Smooth muscle cell (in vitro differentiated cells): ENCODE data around the gene GPR61. TPM values are rescaled to one million over a fixed set of nuclear protein-coding genes. Genes with fewer than 3 reads are reported as not detected.
A peak's percentile ranks its signal among the peaks of the same experiment; 100 is the strongest.

ENCODE experiments used
- DNase-seq: peaks from one replicate; lab custom pipeline; 2025; ENCODE audit not compliant: unreplicated experiment; lab: John Stamatoyannopoulos, UW
- H2AFZ ChIP-seq: fragments of 200-600 bp; sonication (generic); 2 replicates; pipeline ENCODE4 v1.6.0; 2016; ENCODE audit warnings: antibody characterized with exemption, low read depth, mild to moderate bottlenecking
- H3F3A ChIP-seq: fragments of 200-600 bp; sonication (generic); 2 replicates; pipeline ENCODE4 v1.6.0; 2017; ENCODE audit warnings: antibody characterized with exemption, low read depth
- H3K27ac ChIP-seq: fragments of 200-600 bp; sonication (generic); 2 replicates; pipeline ENCODE4 v1.5.1; 2016; ENCODE audit warnings: low read depth, mild to moderate bottlenecking
- H3K27me3 ChIP-seq: fragments of 200-600 bp; sonication (generic); 2 replicates; pipeline ENCODE4 v1.6.1; 2016; ENCODE audit warnings: low read depth, mild to moderate bottlenecking
- H3K36me3 ChIP-seq: fragments of 200-600 bp; sonication (generic); 2 replicates; pipeline ENCODE4 v1.5.1; 2016; ENCODE audit warnings: low read depth
- H3K4me1 ChIP-seq: fragments of 200-600 bp; sonication (generic); 2 replicates; pipeline ENCODE4 v1.5.1; 2016; ENCODE audit warnings: low read depth
- H3K4me2 ChIP-seq: fragments of 200-600 bp; sonication (generic); 2 replicates; pipeline ENCODE4 v1.6.0; 2016; ENCODE audit warnings: mild to moderate bottlenecking
- H3K4me3 ChIP-seq: fragments of 200-600 bp; sonication (generic); 2 replicates; pipeline ENCODE4 v1.5.1; 2016; ENCODE audit warnings: mild to moderate bottlenecking
- H3K79me2 ChIP-seq: fragments of 200-600 bp; sonication (generic); 2 replicates; pipeline ENCODE4 v1.6.0; 2016; ENCODE audit warnings: low read depth, mild to moderate bottlenecking
- H3K9ac ChIP-seq: fragments of 200-600 bp; sonication (generic); 2 replicates; pipeline ENCODE4 v1.6.0; 2016; ENCODE audit warnings: low read depth
- H3K9me3 ChIP-seq: fragments of 200-600 bp; sonication (generic); replicated peaks from 2 replicates; pipeline ENCODE4 v1.5.1; 2016; ENCODE audit warnings: low read depth
- H4K20me1 ChIP-seq: fragments of 200-600 bp; sonication (generic); 2 replicates; pipeline ENCODE4 v1.6.0; 2016; ENCODE audit warnings: low read depth
- whole genome bisulfite sequencing: methylation state at CpG from one replicate; pipeline ENCODE4 v1.1.7; 2016; ENCODE audit warnings: low lambda C conversion rate; 5-methylcytosine and 5-hydroxymethylcytosine counted together
- polyA plus RNA-seq: library from polyadenylated mRNA; unstranded; fragments of >200 nt; fragmentation: Nextera tagmentation; extraction: Ambion mirVana; gene quantifications from 2 replicates; pipeline ENCODE4 v1.2.1, GENCODE V29; 2016
- total RNA-seq: library from RNA; depleted of rRNA; stranded (reverse); fragments of >200 nt; gene quantifications from 2 replicates; pipeline ENCODE4 v1.2.3, GENCODE V29; 2014
- TF ChIP-seq, protein P1 (sequence below): fragments of 200-600 bp; sonication (generic); IDR thresholded peaks from 2 replicates; pipeline ENCODE4 v1.5.1; 2017; ENCODE audit warnings: borderline replicate concordance, mild to moderate bottlenecking, antibody characterized with exemption; ENCODE audit not compliant: insufficient read depth, poor library complexity, severe bottlenecking

Gene GPR61
- total and polyA plus RNA-seq, 2 experiments from 2014 or later, result 0.37 TPM; not detected in 1

DNA sequence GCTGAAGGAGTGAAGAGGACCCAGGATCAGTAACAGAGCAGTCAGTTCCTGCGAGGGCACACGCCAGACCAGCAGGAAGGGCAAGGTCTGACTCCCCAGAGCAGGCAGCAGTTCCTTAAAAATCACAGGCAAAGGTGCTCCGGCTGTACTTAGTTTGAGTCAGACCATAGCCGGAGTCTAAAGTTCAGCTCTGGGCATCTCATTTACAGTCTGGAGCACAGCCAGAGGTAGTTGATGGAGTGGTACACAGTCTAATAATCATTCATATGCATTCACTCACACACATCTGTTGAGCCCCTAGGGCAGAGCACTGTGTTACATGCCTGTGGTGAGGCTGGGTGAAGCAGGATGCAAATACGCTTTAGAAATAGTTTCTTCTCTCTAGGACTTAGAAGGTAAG, 22.8 kb upstream of the GPR61 start:
- no peak overlapping the region for H3K27ac ChIP-seq
- TF ChIP-seq, protein P1, sequence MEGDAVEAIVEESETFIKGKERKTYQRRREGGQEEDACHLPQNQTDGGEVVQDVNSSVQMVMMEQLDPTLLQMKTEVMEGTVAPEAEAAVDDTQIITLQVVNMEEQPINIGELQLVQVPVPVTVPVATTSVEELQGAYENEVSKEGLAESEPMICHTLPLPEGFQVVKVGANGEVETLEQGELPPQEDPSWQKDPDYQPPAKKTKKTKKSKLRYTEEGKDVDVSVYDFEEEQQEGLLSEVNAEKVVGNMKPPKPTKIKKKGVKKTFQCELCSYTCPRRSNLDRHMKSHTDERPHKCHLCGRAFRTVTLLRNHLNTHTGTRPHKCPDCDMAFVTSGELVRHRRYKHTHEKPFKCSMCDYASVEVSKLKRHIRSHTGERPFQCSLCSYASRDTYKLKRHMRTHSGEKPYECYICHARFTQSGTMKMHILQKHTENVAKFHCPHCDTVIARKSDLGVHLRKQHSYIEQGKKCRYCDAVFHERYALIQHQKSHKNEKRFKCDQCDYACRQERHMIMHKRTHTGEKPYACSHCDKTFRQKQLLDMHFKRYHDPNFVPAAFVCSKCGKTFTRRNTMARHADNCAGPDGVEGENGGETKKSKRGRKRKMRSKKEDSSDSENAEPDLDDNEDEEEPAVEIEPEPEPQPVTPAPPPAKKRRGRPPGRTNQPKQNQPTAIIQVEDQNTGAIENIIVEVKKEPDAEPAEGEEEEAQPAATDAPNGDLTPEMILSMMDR, result no peak
- H4K20me1 ChIP-seq, result no peaks in the 10 kb centered on the region
- 88% methylated on average over 5 of the region's 5 CpGs for WGBS
- peaks cover 11% of the 10 kb centered on the region for H3K27me3 ChIP-seq
- no peaks in the 10 kb centered on the region for H3K79me2 ChIP-seq
- no peak overlapping the region for H3K9ac ChIP-seq
- no peak for DNase-seq
- no peak overlapping the region for H3K4me3 ChIP-seq
- no peaks in the 10 kb centered on the region for H3F3A ChIP-seq
- no peak overlapping the region for H2AFZ ChIP-seq
- H3K4me1 ChIP-seq, result no peaks in the 10 kb centered on the region
- no peaks in the 10 kb centered on the region for H3K9me3 ChIP-seq
- no peak overlapping the region for H3K4me2 ChIP-seq
- no peaks in the 10 kb centered on the region for H3K36me3 ChIP-seq

DNA sequence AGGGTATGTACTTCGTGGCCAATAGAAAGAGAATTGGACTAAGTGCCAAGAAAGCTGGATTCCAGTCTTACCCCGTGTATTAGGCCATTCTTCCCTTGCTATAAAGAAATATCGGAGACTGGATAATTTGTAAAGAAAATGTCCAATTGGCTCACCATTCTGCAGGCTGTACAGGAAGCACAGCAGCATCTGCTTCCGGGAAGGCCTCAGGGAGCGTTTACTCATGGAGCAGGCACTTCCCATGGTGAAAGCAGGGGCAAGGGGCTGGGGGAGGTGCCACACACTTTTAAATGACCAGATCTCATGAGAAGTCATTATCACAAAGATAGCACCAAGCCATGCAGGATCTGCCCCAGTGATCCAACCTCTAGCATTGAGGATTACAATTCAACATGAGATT, 22.3 kb upstream of the GPR61 start:
- Histone ChIP-seq H2AFZ (no peak overlapping the region), H3K4me1 (no peaks in the 10 kb centered on the region), H3K4me2 (no peak overlapping the region), H3K79me2 (no peaks in the 10 kb centered on the region), H3K9ac (no peak overlapping the region), H3K36me3 (no peaks in the 10 kb centered on the region), H3K27me3 (peaks cover 6% of the 10 kb centered on the region), H3F3A (no peaks in the 10 kb centered on the region), H3K27ac (no peak overlapping the region), H3K4me3 (no peak overlapping the region), H4K20me1 (no peaks in the 10 kb centered on the region), H3K9me3 (no peaks in the 10 kb centered on the region)
- no peak for DNase-seq
- 89% methylated on average over 5 of the region's 5 CpGs for WGBS
- TF ChIP-seq, protein P1, result no peak

DNA sequence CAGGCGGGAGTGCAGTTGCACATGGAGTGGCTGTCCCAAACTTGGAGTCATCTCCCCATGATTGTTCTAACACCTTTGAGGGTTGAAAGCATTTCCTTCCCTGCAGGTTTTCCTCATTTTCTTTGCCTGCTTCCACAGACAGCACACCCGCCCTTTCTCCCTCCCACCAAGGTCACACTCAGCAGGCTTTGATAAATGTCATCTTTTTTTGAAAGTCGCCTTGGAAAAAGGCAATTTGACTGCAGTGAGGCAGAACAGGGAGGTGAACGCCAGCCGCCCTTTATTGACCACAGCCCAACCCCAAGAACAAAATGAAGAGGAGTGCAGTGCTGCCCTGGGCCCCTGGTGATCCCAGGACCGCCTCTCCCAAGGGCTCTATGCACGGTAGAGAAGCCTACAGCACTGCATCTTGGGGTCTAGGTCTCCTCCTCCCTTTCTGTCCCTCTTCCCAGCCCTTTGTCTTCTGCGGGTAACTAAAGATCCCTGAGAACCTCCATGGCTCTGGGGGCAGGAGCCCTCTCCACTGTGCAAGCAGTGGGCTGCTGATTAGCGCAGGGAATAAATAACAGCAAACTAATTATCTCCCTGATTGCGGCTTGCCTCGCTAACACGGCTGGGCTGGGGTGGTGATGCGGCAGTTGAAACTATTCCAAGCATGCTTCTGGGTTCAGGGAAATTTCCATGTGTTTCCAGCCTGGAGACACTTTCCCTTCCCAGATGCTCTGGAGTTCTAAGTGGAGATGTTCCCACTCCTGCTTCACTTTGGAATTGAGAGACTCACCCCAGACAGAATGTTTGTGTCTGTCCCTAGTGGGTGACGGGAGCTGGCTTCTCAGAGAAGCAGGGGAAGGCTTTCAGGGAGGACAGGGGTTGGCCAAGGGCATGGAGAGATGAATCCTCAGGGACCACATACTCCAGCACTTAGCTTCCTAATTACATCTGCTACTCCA, 18.4 kb upstream of the GPR61 start:
- Histone ChIP-seq H3F3A (no peaks in the 10 kb centered on the region), H4K20me1 (no peaks in the 10 kb centered on the region), H3K27ac (no peak overlapping the region), H3K27me3 (no peaks in the 10 kb centered on the region), H3K79me2 (no peaks in the 10 kb centered on the region), H2AFZ (peak overlapping the region; percentile 46), H3K36me3 (no peaks in the 10 kb centered on the region), H3K4me2 (peak overlapping the region; percentile 69), H3K4me1 (no peaks in the 10 kb centered on the region), H3K4me3 (no peak overlapping the region), H3K9ac (no peak overlapping the region), H3K9me3 (no peaks in the 10 kb centered on the region)
- TF ChIP-seq, protein P1, result no peak
- WGBS, result 52% methylated on average over 14 of the region's 14 CpGs
- DNase-seq, result no peak
